Measurements from ENCODE around the gene SPTBN5.

The SPTBN5 gene

GRCh38 chr15:41843571-41843970, 50.3 kb downstream of the SPTBN5 start:
- Histone ChIP-seq H3K36me3 (ENCODE audit: insufficient read depth, low read length) (no peaks in the 10 kb centered on the region; the same call in 1 of the 2 replicates), H3K79me2 (ENCODE audit: insufficient read depth, low read length) (no peaks in the 10 kb centered on the region), H3K4me1 (ENCODE audit: insufficient read depth, low read length, poor library complexity, severe bottlenecking) (no peaks in the 10 kb centered on the region), H3K9me3 (ENCODE audit: insufficient read depth, low read depth, low read length) (no peaks in the 10 kb centered on the region), H3K4me3 (ENCODE audit: low read length, poor library complexity, severe bottlenecking) (no peak overlapping the region), H3K27me3 (ENCODE audit: insufficient read depth, low read length, poor library complexity, severe bottlenecking) (no peaks in the 10 kb centered on the region), H3F3A (ENCODE audit: low read depth) (no peaks in the 10 kb centered on the region), H2AFZ (ENCODE audit: low read length) (no peak overlapping the region), H4K20me1 (ENCODE audit: insufficient read depth, low read length, poor library complexity, severe bottlenecking) (no peaks in the 10 kb centered on the region), H3K9ac (ENCODE audit: low read depth, low read length, poor library complexity, severe bottlenecking) (no peak overlapping the region), H3K9me2 (replicated peaks; ENCODE audit: low read depth, low read length) (no peaks in the 10 kb centered on the region), H3K4me2 (ENCODE audit: low read depth, low read length, poor library complexity, severe bottlenecking) (no peak overlapping the region)
- no peak for TF ChIP-seq EZH2phosphoT487 (IDR thresholded peaks at IDR 0.05; ENCODE audit: borderline replicate concordance)
- TF ChIP-seq CTCF (conservative IDR thresholded peaks at IDR 0.05; ENCODE audit: low read length): no peak

- no peak overlapping the region for H3K4me3 ChIP-seq (ENCODE audit: low read length, poor library complexity, severe bottlenecking)
- H3K9me3 ChIP-seq (ENCODE audit: insufficient read depth, low read depth, low read length): no peaks in the 10 kb centered on the region
- H3K79me2 ChIP-seq (ENCODE audit: insufficient read depth, low read length): no peaks in the 10 kb centered on the region
- no peak overlapping the region for H3K9ac ChIP-seq (ENCODE audit: low read depth, low read length, poor library complexity, severe bottlenecking)
- no peak overlapping the region for H2AFZ ChIP-seq (ENCODE audit: low read length)
- H4K20me1 ChIP-seq (ENCODE audit: insufficient read depth, low read length, poor library complexity, severe bottlenecking): no peaks in the 10 kb centered on the region
- H3K4me2 ChIP-seq (ENCODE audit: low read depth, low read length, poor library complexity, severe bottlenecking): no peak overlapping the region
- no peaks in the 10 kb centered on the region for H3F3A ChIP-seq (ENCODE audit: low read depth)
- no peaks in the 10 kb centered on the region for H3K27me3 ChIP-seq (ENCODE audit: insufficient read depth, low read length, poor library complexity, severe bottlenecking)
- H3K9me2 ChIP-seq (replicated peaks; ENCODE audit: low read depth, low read length): no peaks in the 10 kb centered on the region
- TF ChIP-seq CTCF (conservative IDR thresholded peaks at IDR 0.05; ENCODE audit: low read length) (no peak), EZH2phosphoT487 (IDR thresholded peaks at IDR 0.05; ENCODE audit: borderline replicate concordance) (no peak)
- H3K36me3 ChIP-seq (ENCODE audit: insufficient read depth, low read length): no peaks in the 10 kb centered on the region; the same call in 1 of the 2 replicates
- peaks cover 3% of the 10 kb centered on the region for H3K4me1 ChIP-seq (ENCODE audit: insufficient read depth, low read length, poor library complexity, severe bottlenecking)
These were observed 51.6 kb downstream of the SPTBN5 start for GRCh38 chr15:41842229-41842628.

- Histone ChIP-seq H3K36me3 (ENCODE audit: insufficient read depth, low read length) (no peaks in the 10 kb centered on the region; the same call in 1 of the 2 replicates), H3K27me3 (ENCODE audit: insufficient read depth, low read length, poor library complexity, severe bottlenecking) (no peaks in the 10 kb centered on the region)
These were observed 52.7 kb downstream of the SPTBN5 start for GRCh38 chr15:41841131-41841530.

More at GRCh38 chr15:41841131-41841530, 52.7 kb downstream of the SPTBN5 start:
- Histone ChIP-seq H3K9me2 (replicated peaks; ENCODE audit: low read depth, low read length) (no peaks in the 10 kb centered on the region), H2AFZ (ENCODE audit: low read length) (no peak overlapping the region), H3K4me1 (ENCODE audit: insufficient read depth, low read length, poor library complexity, severe bottlenecking) (peaks cover 10% of the 10 kb centered on the region), H3F3A (ENCODE audit: low read depth) (no peaks in the 10 kb centered on the region), H3K79me2 (ENCODE audit: insufficient read depth, low read length) (no peaks in the 10 kb centered on the region), H4K20me1 (ENCODE audit: insufficient read depth, low read length, poor library complexity, severe bottlenecking) (no peaks in the 10 kb centered on the region), H3K4me3 (ENCODE audit: low read length, poor library complexity, severe bottlenecking) (no peak overlapping the region), H3K9ac (ENCODE audit: low read depth, low read length, poor library complexity, severe bottlenecking) (no peak overlapping the region), H3K9me3 (ENCODE audit: insufficient read depth, low read depth, low read length) (no peaks in the 10 kb centered on the region), H3K4me2 (ENCODE audit: low read depth, low read length, poor library complexity, severe bottlenecking) (no peak overlapping the region)
- TF ChIP-seq CTCF (conservative IDR thresholded peaks at IDR 0.05; ENCODE audit: low read length) (no peak), EZH2phosphoT487 (IDR thresholded peaks at IDR 0.05; ENCODE audit: borderline replicate concordance) (no peak)

Data from Loucy (cell line).